Cortex of kidney (tissue), 1 donor: ENCODE results near the gene CT47B1.
"Not testable (repeated sequence)": the region's sequence is repeated elsewhere in the genome, so short reads cannot be mapped to it uniquely, and the experiment has no call there.

Experiments used
- DNase-seq: peaks from one replicate; lab custom pipeline; 2025; lab: John Stamatoyannopoulos, UW

CT47B1 gene

GRCh38 chrX:120875766-120876165, at the start of gene CT47B1:
TSS of gene CT47B1 (minus strand) at chrX:120875866. CDS start at chrX:120875670, 196 bp downstream.
- not testable (repeated sequence) for DNase-seq

DNA sequence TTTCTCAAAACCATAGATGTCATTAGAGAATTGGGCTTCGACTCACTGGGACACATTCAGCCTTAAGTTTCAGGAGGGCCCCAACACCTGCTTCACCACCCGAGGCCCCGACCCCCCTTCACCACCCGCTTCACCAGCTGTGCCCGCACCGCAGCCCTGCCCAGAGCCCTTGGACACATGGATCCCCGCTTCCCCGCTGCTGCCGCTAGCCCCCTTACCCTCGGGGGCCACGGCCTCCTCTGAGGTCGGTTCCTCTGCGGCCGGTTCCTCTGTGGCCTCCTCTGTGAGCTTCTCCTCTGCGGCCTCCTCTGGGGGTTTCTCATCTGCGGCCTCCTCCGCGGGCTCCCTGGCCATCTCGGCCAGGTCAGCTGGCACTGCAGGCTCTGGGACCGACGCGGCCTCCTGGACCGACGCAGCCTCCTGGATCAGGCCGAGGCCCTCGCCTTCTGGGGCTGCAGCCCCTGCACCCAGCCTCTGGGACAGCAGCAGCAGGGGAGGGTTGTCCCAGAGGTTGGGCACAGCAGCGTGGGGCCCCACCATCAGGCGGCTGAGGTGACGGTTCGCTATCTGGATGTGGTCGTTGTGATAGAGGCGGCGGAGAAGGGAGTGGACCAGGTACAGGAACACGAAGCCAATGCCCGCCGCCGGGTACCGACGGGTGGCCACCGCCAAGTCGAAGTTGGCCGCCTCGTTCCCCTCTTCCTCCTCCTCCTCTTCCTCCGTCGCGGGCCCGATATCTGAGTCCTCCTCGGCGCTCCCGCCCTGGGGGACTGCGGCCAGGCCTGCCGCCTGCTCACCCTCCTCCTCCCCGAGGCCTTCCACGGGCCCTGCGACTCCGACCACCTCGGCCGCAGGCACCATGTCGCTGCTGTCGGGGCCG, 748 bp downstream of the CT47B1 start:
- no peak for DNase-seq

DNA sequence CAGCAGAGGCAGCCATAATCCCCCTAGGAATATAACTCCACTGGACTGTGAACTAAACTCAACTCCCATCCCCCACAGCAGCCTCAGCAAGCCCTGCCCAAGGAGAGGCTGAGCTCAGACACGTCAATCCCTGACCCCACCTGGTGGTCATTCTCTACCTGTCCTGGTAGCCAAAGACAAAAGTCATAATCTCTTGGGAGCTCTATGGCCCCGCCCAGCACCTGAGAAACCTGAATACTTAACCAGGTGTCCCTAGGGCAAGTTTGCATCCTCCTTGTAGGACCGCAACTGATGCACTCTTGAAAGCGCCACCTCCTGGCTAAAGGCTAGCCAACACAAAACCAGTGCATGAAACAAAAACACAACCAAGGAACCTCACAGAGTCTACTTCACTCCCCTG, 18.4 kb downstream of the CT47B1 start:
- no peak for DNase-seq

DNA sequence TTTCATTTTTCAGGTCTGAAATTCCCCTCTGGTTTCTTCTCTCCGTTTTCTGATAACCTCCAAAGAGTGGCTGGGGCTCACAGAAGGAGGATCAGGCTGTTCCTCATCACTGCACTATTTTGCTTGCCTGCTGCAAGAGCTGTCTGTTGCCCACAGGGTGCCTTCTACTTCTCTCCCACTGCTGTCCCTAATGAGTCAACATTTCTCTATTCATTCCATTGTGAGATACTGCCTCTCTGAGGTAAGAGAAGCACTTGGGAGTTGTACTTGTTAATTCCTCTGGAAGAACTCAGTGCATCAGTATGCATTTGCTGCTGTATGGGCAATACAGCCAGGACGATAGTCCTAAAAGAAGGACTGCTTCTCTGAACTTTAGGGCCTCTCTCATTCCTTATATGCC, 34.8 kb downstream of the CT47B1 start:
- no peak for DNase-seq

DNA sequence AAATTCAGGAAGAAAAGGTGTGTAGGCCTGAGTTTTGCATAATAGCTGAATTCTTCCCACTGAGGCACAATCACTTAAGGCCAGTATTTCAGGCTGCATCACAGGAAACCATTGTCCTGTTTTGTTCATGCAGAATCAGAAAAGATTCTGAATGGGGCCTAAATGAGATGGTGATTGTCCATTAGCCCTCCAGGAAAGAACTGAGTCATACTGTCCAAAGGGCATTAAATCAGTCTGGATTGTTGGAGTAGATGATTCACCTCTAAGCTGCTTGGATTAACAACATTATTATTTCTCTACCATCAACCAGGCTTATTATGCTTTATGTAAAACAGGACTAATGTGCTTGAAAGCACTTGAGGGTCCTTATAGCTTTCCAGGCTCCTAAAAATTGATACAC, 36.2 kb downstream of the CT47B1 start:
- no peak for DNase-seq

GRCh38 chrX:120827213-120827612, 48.5 kb downstream of the CT47B1 start:
- not testable (repeated sequence) for DNase-seq

GRCh38 chrX:120825146-120825545, 50.5 kb downstream of the CT47B1 start:
- DNase-seq, result no peak

GRCh38 chrX:120824021-120824420, 51.6 kb downstream of the CT47B1 start:
- DNase-seq, result no peak

DNA sequence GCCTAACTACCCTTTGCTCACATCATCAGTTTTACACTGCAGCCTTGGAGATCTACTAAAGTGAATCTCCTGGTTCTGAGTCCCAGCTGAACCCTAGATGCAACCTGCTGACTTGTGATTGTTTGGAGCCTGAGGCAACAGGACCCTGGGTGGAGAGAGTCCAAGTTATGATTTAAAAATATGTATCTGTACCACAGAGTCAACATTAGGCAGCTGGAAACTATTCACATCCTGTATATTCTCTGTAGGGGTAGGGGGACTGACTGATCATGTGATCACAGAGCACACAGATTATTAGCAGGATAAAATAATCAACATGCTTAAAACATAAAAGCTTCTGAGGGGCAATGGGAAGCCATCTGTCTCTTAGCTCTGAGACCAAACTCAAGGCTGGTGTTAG, 52.1 kb downstream of the CT47B1 start:
- DNase-seq, result no peak
